KMS-11 (cell line): ENCODE results near the gene RHEX.
"Not testable (repeated sequence)": the region's sequence is repeated elsewhere in the genome, so short reads cannot be mapped to it uniquely, and the experiment has no call there.

Source experiments
- H2AFZ ChIP-seq: fragments of 200-600 bp; sonication (generic); 2 replicates; pipeline ENCODE4 v1.6.1; 2016; ENCODE audit warnings: antibody characterized with exemption, mixed run types, low read depth
- H3K27ac ChIP-seq: fragments of 200-600 bp; sonication (generic); 2 replicates; pipeline ENCODE4 v1.6.1; 2016; ENCODE audit warnings: mild to moderate bottlenecking, mixed run types
- H3K27me3 ChIP-seq: fragments of 200-600 bp; sonication (generic); 2 replicates; pipeline ENCODE4 v1.6.1; 2017; ENCODE audit warnings: mild to moderate bottlenecking, low read depth, mixed run types, moderate library complexity; ENCODE audit not compliant: insufficient read depth
- H3K36me3 ChIP-seq: fragments of 200-600 bp; sonication (generic); 2 replicates; pipeline ENCODE4 v1.6.1; 2017; ENCODE audit warnings: mild to moderate bottlenecking, mixed run types; ENCODE audit not compliant: insufficient read depth
- H3K4me1 ChIP-seq: fragments of 200-600 bp; sonication (generic); 2 replicates; pipeline ENCODE4 v1.6.1; 2016; ENCODE audit warnings: mild to moderate bottlenecking, low read depth, mixed run types; ENCODE audit not compliant: poor library complexity, severe bottlenecking
- H3K4me2 ChIP-seq: fragments of 200-600 bp; sonication (generic); 2 replicates; pipeline ENCODE4 v1.7.0; 2016; ENCODE audit warnings: mild to moderate bottlenecking, mixed run types
- H3K4me3 ChIP-seq: fragments of 200-600 bp; sonication (generic); IDR thresholded peaks from 2 replicates; pipeline ENCODE4 v1.6.1; 2017; ENCODE audit warnings: low read depth, low read length, mixed read lengths; ENCODE audit not compliant: insufficient read depth
- H3K79me2 ChIP-seq: fragments of 200-600 bp; sonication (generic); 2 replicates; pipeline ENCODE4 v1.6.1; 2016; ENCODE audit warnings: low read depth, mixed run types; ENCODE audit not compliant: insufficient read depth
- H3K9ac ChIP-seq: fragments of 200-600 bp; sonication (generic); 2 replicates; pipeline ENCODE4 v1.6.1; 2016; ENCODE audit warnings: mild to moderate bottlenecking, mixed run types
- H4K20me1 ChIP-seq: fragments of 200-600 bp; sonication (generic); 2 replicates; pipeline ENCODE4 v1.6.1; 2016; ENCODE audit warnings: mild to moderate bottlenecking, mixed run types; ENCODE audit not compliant: insufficient read depth
- CTCF ChIP-seq: fragments of 200-600 bp; sonication (generic); conservative IDR thresholded peaks from 2 replicates; pipeline ENCODE4 v1.6.1; 2017; ENCODE audit warnings: low read depth, mild to moderate bottlenecking, antibody characterized with exemption, low read length, moderate library complexity, mixed read lengths

The RHEX gene

GRCh38 chr1:206050655-206051235, 2.2 kb upstream of the RHEX start:
- H3K4me1 ChIP-seq: peaks cover 87% of the 10 kb centered on the region
- peak overlapping the region; percentile 91 for H3K4me2 ChIP-seq
- no peaks in the 10 kb centered on the region for H3K79me2 ChIP-seq
- H2AFZ ChIP-seq: no peak overlapping the region
- H3K9ac ChIP-seq: no peak overlapping the region
- no peaks in the 10 kb centered on the region for H4K20me1 ChIP-seq
- H3K36me3 ChIP-seq: no peaks in the 10 kb centered on the region
- H3K27ac ChIP-seq: peak overlapping the region; percentile 57
- H3K4me3 ChIP-seq: no peak overlapping the region
- no peaks in the 10 kb centered on the region for H3K27me3 ChIP-seq
- TF ChIP-seq CTCF: 0 out of 2 replicates have a peak, but pooled peaks have one; percentile 19

- H2AFZ ChIP-seq, H3K4me3 ChIP-seq, H4K20me1 ChIP-seq, H3K9ac ChIP-seq, H3K79me2 ChIP-seq, H3K27me3 ChIP-seq, H3K36me3 ChIP-seq: not testable (repeated sequence)
- peak overlapping the region; percentile 57; the same call in 1 of the 2 replicates for H3K27ac ChIP-seq
- peaks cover 71% of the 10 kb centered on the region for H3K4me1 ChIP-seq
- H3K4me2 ChIP-seq: peak overlapping the region; percentile 26; the same call in 1 of the 2 replicates
These were observed 625 bp upstream of the RHEX start for GRCh38 chr1:206052231-206052865.

GRCh38 chr1:206053616-206054015, 643 bp downstream of the RHEX start:
- H3K9ac ChIP-seq, H4K20me1 ChIP-seq, H3K27me3 ChIP-seq, H3K36me3 ChIP-seq, H3K79me2 ChIP-seq, H3K4me3 ChIP-seq: not testable (repeated sequence)
- H3K27ac ChIP-seq: peak overlapping the region; percentile 4; the same call in 1 of the 2 replicates
- peaks cover 58% of the 10 kb centered on the region for H3K4me1 ChIP-seq
- H2AFZ ChIP-seq: peak overlapping the region; percentile 24
- peak overlapping the region; percentile 40 for H3K4me2 ChIP-seq

- not testable (repeated sequence) for H3K36me3 ChIP-seq, H3K27ac ChIP-seq, H3K27me3 ChIP-seq, H3K4me3 ChIP-seq, H3K4me2 ChIP-seq, H2AFZ ChIP-seq, H4K20me1 ChIP-seq, H3K79me2 ChIP-seq, H3K9ac ChIP-seq
- H3K4me1 ChIP-seq: peaks cover 43% of the 10 kb centered on the region
These were observed 2.2 kb downstream of the RHEX start for GRCh38 chr1:206055069-206055625.

GRCh38 chr1:206055639-206056323, 2.8 kb downstream of the RHEX start:
- not testable (repeated sequence) for H2AFZ ChIP-seq, H3K27ac ChIP-seq, H3K79me2 ChIP-seq, H3K4me3 ChIP-seq, H3K4me2 ChIP-seq, H3K27me3 ChIP-seq, H4K20me1 ChIP-seq, H3K36me3 ChIP-seq, H3K9ac ChIP-seq
- H3K4me1 ChIP-seq: peaks cover 37% of the 10 kb centered on the region

- H4K20me1 ChIP-seq, H3K79me2 ChIP-seq, H3K27ac ChIP-seq, H3K27me3 ChIP-seq, H3K36me3 ChIP-seq, H2AFZ ChIP-seq, H3K4me2 ChIP-seq, H3K4me3 ChIP-seq, H3K9ac ChIP-seq: not testable (repeated sequence)
- peaks cover 14% of the 10 kb centered on the region for H3K4me1 ChIP-seq
These were observed 5.4 kb downstream of the RHEX start for GRCh38 chr1:206058289-206058926.
